ENCODE measurements around the gene LRRC4C. TPM values are rescaled to one million over a fixed set of nuclear protein-coding genes. Genes with fewer than 3 reads are reported as not detected.

Gene LRRC4C
- total RNA-seq, 1 donor from 2014 or later = 2.7 TPM

GRCh38 chr11:40838181-40838683 is 621.2 kb downstream of the LRRC4C start:
- no peaks in the 10 kb centered on the region for H3K9me3 Mint-ChIP-seq
- H3K27ac Mint-ChIP-seq = no peak overlapping the region
- H3K4me3 Mint-ChIP-seq = no peak overlapping the region
- no peak overlapping the region for H3K4me2 ChIP-seq
- TF ChIP-seq, protein P1, sequence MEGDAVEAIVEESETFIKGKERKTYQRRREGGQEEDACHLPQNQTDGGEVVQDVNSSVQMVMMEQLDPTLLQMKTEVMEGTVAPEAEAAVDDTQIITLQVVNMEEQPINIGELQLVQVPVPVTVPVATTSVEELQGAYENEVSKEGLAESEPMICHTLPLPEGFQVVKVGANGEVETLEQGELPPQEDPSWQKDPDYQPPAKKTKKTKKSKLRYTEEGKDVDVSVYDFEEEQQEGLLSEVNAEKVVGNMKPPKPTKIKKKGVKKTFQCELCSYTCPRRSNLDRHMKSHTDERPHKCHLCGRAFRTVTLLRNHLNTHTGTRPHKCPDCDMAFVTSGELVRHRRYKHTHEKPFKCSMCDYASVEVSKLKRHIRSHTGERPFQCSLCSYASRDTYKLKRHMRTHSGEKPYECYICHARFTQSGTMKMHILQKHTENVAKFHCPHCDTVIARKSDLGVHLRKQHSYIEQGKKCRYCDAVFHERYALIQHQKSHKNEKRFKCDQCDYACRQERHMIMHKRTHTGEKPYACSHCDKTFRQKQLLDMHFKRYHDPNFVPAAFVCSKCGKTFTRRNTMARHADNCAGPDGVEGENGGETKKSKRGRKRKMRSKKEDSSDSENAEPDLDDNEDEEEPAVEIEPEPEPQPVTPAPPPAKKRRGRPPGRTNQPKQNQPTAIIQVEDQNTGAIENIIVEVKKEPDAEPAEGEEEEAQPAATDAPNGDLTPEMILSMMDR (IDR thresholded peaks at IDR 0.05) = no peak
- TF ChIP-seq EZH2phosphoT487 (IDR thresholded peaks at IDR 0.05) (no peak), EZH2 (IDR thresholded peaks at IDR 0.05) (no peak)
- H3K4me1 ChIP-seq = no peaks in the 10 kb centered on the region
- H3K36me3 ChIP-seq = no peaks in the 10 kb centered on the region
- no peaks in the 10 kb centered on the region for H4K20me1 ChIP-seq (ENCODE audit: low read depth)
- H3K27ac ChIP-seq = no peak overlapping the region
- H3K27me3 Mint-ChIP-seq (ENCODE audit: insufficient read depth, low read depth) = no peaks in the 10 kb centered on the region
- no peak for DNase-seq (ENCODE audit: low spot score)
- no peaks in the 10 kb centered on the region for H3K27me3 ChIP-seq
- no peaks in the 10 kb centered on the region for H3K4me1 Mint-ChIP-seq
- no peak overlapping the region for H2AFZ ChIP-seq (replicated peaks)
- no peaks in the 10 kb centered on the region for H3K9me3 ChIP-seq (ENCODE audit: low read depth)
- H3K9ac ChIP-seq = no peak overlapping the region
- no peaks in the 10 kb centered on the region for H3F3A ChIP-seq (ENCODE audit: low read depth)
- no peaks in the 10 kb centered on the region for H3K36me3 Mint-ChIP-seq
- H3K4me3 ChIP-seq = no peak overlapping the region
- H3K79me2 ChIP-seq (ENCODE audit: low read depth) = no peaks in the 10 kb centered on the region

DNA sequence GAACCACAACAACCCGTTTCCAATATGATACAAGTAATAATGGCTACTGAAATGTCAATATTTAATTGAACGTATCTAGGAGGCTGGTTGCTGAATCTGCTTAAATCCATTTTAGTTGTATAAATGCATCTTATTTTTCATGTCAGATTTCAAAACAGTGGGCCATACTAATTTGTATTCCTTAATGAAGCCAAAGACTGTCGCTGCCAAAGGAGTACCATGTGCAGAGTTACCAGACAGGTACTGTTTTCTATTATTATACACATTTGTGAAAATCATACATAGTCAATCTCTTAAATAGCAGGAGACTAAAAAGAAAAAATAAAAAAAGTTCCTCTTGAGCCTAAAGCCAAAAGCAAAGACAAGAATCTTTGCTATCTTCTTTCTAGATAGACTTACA is 632.3 kb downstream of the LRRC4C start:
- Mint-ChIP-seq H3K36me3 (no peaks in the 10 kb centered on the region), H3K4me1 (no peaks in the 10 kb centered on the region), H3K27me3 (ENCODE audit: insufficient read depth, low read depth) (no peaks in the 10 kb centered on the region), H3K9me3 (no peaks in the 10 kb centered on the region), H3K27ac (no peak overlapping the region), H3K4me3 (no peak overlapping the region)
- Histone ChIP-seq H3K27me3 (no peaks in the 10 kb centered on the region), H3K79me2 (ENCODE audit: low read depth) (no peaks in the 10 kb centered on the region), H3K9ac (no peak overlapping the region), H3K4me1 (no peaks in the 10 kb centered on the region), H4K20me1 (ENCODE audit: low read depth) (no peaks in the 10 kb centered on the region), H3K4me2 (no peak overlapping the region), H3F3A (ENCODE audit: low read depth) (no peaks in the 10 kb centered on the region), H3K27ac (no peak overlapping the region), H3K9me3 (ENCODE audit: low read depth) (no peaks in the 10 kb centered on the region), H2AFZ (replicated peaks) (no peak overlapping the region), H3K36me3 (no peaks in the 10 kb centered on the region), H3K4me3 (no peak overlapping the region)
- no peak for DNase-seq (ENCODE audit: low spot score)
- no peak for TF ChIP-seq EZH2 (IDR thresholded peaks at IDR 0.05)
- TF ChIP-seq EZH2phosphoT487 (IDR thresholded peaks at IDR 0.05) = no peak
- TF ChIP-seq, protein P1 (IDR thresholded peaks at IDR 0.05) = no peak

DNA sequence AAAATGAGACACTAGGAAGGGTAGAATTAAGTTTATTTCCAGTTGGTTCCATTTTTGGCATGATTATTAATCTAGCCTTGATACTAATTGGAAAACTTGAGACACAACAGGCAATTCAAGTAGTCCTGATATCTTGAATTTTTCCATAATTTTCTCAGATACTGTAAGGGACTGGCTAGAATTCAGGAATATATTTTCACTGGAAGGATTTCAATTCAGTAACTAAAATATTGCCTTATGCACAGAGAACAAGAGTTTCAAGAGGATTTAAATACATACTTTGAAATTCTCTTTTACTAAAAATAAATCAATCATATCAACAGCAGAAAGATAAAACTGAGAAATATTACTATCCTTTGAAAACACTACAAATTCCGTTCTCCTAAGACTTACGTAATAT is 632.9 kb downstream of the LRRC4C start:
- Mint-ChIP-seq H3K9me3 (no peaks in the 10 kb centered on the region), H3K27ac (no peak overlapping the region), H3K27me3 (ENCODE audit: insufficient read depth, low read depth) (no peaks in the 10 kb centered on the region), H3K36me3 (no peaks in the 10 kb centered on the region), H3K4me1 (no peaks in the 10 kb centered on the region), H3K4me3 (no peak overlapping the region)
- Histone ChIP-seq H3K27ac (no peak overlapping the region), H3K4me2 (no peak overlapping the region), H3K4me1 (no peaks in the 10 kb centered on the region), H3K9me3 (ENCODE audit: low read depth) (no peaks in the 10 kb centered on the region), H3F3A (ENCODE audit: low read depth) (no peaks in the 10 kb centered on the region), H4K20me1 (ENCODE audit: low read depth) (no peaks in the 10 kb centered on the region), H3K36me3 (no peaks in the 10 kb centered on the region), H3K9ac (no peak overlapping the region), H3K4me3 (no peak overlapping the region), H3K27me3 (no peaks in the 10 kb centered on the region), H2AFZ (replicated peaks) (no peak overlapping the region), H3K79me2 (ENCODE audit: low read depth) (no peaks in the 10 kb centered on the region)
- TF ChIP-seq, protein P1 (IDR thresholded peaks at IDR 0.05) = no peak
- no peak for TF ChIP-seq EZH2 (IDR thresholded peaks at IDR 0.05)
- TF ChIP-seq EZH2phosphoT487 (IDR thresholded peaks at IDR 0.05) = no peak
- no peak for DNase-seq (ENCODE audit: low spot score)
